Measurements from ENCODE around the gene ENPP6.

GRCh38 chr4:184153781-184154180 lies 63.9 kb downstream of the ENPP6 start:
- TF ChIP-seq, protein P1, sequence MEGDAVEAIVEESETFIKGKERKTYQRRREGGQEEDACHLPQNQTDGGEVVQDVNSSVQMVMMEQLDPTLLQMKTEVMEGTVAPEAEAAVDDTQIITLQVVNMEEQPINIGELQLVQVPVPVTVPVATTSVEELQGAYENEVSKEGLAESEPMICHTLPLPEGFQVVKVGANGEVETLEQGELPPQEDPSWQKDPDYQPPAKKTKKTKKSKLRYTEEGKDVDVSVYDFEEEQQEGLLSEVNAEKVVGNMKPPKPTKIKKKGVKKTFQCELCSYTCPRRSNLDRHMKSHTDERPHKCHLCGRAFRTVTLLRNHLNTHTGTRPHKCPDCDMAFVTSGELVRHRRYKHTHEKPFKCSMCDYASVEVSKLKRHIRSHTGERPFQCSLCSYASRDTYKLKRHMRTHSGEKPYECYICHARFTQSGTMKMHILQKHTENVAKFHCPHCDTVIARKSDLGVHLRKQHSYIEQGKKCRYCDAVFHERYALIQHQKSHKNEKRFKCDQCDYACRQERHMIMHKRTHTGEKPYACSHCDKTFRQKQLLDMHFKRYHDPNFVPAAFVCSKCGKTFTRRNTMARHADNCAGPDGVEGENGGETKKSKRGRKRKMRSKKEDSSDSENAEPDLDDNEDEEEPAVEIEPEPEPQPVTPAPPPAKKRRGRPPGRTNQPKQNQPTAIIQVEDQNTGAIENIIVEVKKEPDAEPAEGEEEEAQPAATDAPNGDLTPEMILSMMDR (IDR thresholded peaks at IDR 0.05; ENCODE audit: poor library complexity, severe bottlenecking): no peak
- TF ChIP-seq POLR2AphosphoS5 (IDR thresholded peaks at IDR 0.05) (no peak), RAD21 (conservative IDR thresholded peaks at IDR 0.05) (no peak), EZH2 (IDR thresholded peaks at IDR 0.05; ENCODE audit: borderline replicate concordance, insufficient read depth, low read length, poor library complexity, severe bottlenecking) (no peak), EP300 (conservative IDR thresholded peaks at IDR 0.05; ENCODE audit: poor library complexity, severe bottlenecking) (no peak), MXI1 (conservative IDR thresholded peaks at IDR 0.05; ENCODE audit: poor library complexity, severe bottlenecking) (no peak), SMC3 (conservative IDR thresholded peaks at IDR 0.05; ENCODE audit: poor library complexity) (no peak)
- TF ChIP-seq, protein P2, sequence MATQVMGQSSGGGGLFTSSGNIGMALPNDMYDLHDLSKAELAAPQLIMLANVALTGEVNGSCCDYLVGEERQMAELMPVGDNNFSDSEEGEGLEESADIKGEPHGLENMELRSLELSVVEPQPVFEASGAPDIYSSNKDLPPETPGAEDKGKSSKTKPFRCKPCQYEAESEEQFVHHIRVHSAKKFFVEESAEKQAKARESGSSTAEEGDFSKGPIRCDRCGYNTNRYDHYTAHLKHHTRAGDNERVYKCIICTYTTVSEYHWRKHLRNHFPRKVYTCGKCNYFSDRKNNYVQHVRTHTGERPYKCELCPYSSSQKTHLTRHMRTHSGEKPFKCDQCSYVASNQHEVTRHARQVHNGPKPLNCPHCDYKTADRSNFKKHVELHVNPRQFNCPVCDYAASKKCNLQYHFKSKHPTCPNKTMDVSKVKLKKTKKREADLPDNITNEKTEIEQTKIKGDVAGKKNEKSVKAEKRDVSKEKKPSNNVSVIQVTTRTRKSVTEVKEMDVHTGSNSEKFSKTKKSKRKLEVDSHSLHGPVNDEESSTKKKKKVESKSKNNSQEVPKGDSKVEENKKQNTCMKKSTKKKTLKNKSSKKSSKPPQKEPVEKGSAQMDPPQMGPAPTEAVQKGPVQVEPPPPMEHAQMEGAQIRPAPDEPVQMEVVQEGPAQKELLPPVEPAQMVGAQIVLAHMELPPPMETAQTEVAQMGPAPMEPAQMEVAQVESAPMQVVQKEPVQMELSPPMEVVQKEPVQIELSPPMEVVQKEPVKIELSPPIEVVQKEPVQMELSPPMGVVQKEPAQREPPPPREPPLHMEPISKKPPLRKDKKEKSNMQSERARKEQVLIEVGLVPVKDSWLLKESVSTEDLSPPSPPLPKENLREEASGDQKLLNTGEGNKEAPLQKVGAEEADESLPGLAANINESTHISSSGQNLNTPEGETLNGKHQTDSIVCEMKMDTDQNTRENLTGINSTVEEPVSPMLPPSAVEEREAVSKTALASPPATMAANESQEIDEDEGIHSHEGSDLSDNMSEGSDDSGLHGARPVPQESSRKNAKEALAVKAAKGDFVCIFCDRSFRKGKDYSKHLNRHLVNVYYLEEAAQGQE (IDR thresholded peaks at IDR 0.05; ENCODE audit: borderline replicate concordance): no peak

Measured in neural cell (in vitro differentiated cells).